Glutamatergic neuron (in vitro differentiated cells): ENCODE results near the gene CYP27C1. TPM values are rescaled to one million over a fixed set of nuclear protein-coding genes. Genes with fewer than 3 reads are reported as not detected.
A peak's percentile ranks its signal among the peaks of the same experiment; 100 is the strongest.

Experiments
- DNase-seq: peaks from one replicate; pipeline ENCODE4 v3.0.0; 2022
- H3K27ac Mint-ChIP-seq: one replicate; pipeline ENCODE4 v1.8.0; 2020; ENCODE audit warnings: mild to moderate bottlenecking, mixed read lengths, inconsistent platforms; ENCODE audit not compliant: unreplicated experiment
- H3K27me3 Mint-ChIP-seq: one replicate; pipeline ENCODE4 v1.8.0; 2020; ENCODE audit warnings: mild to moderate bottlenecking, moderate library complexity, mixed read lengths, inconsistent platforms; ENCODE audit not compliant: unreplicated experiment
- H3K36me3 Mint-ChIP-seq: one replicate; pipeline ENCODE4 v1.8.0; 2020; ENCODE audit warnings: mild to moderate bottlenecking, mixed read lengths, inconsistent platforms; ENCODE audit not compliant: unreplicated experiment
- H3K4me1 Mint-ChIP-seq: one replicate; pipeline ENCODE4 v1.8.0; 2020; ENCODE audit warnings: mild to moderate bottlenecking, low read depth, mixed read lengths, inconsistent platforms; ENCODE audit not compliant: unreplicated experiment
- H3K4me3 Mint-ChIP-seq: one replicate; pipeline ENCODE4 v1.8.0; 2020; ENCODE audit warnings: mild to moderate bottlenecking, mixed read lengths, inconsistent platforms; ENCODE audit not compliant: unreplicated experiment
- H3K9me3 Mint-ChIP-seq: one replicate; pipeline ENCODE4 v1.8.0; 2020; ENCODE audit warnings: mild to moderate bottlenecking, moderate library complexity, mixed read lengths, inconsistent platforms; ENCODE audit not compliant: unreplicated experiment
- CTCF ChIP-seq: fragments of 200-600 bp; sonication (generic); IDR thresholded peaks from one replicate; pipeline ENCODE4 v1.5.0; 2021; ENCODE audit not compliant: partially characterized antibody, unreplicated experiment
- total RNA-seq: library from RNA; stranded (reverse); fragmentation: NEBNext Ultra II Directional; extraction: Animal tissue kit (Norgen Biotek cat#: 25700); gene quantifications from one replicate; pipeline ENCODE4 v1.2.1, GENCODE V29; 2021; ENCODE audit not compliant: unreplicated experiment

CYP27C1 gene
- total RNA-seq, 1 donor from 2014 or later, result 4.3 TPM

GRCh38 chr2:127137225-127137624 is 82.9 kb downstream of the CYP27C1 start:
- peaks cover 7% of the 10 kb centered on the region for H3K27me3 Mint-ChIP-seq
- peaks cover 8% of the 10 kb centered on the region for H3K4me1 Mint-ChIP-seq
- H3K27ac Mint-ChIP-seq, result no peak overlapping the region
- H3K9me3 Mint-ChIP-seq, result peaks cover 13% of the 10 kb centered on the region
- no peak overlapping the region for H3K4me3 Mint-ChIP-seq
- TF ChIP-seq CTCF, result no peak
- H3K36me3 Mint-ChIP-seq, result peaks cover 15% of the 10 kb centered on the region
- no peak for DNase-seq

- TF ChIP-seq CTCF, result no peak
- DNase-seq, result peak; percentile 46
- H3K4me1 Mint-ChIP-seq, result peaks cover 11% of the 10 kb centered on the region
- H3K4me3 Mint-ChIP-seq, result no peak overlapping the region
- H3K27me3 Mint-ChIP-seq, result peaks cover 7% of the 10 kb centered on the region
- peak overlapping the region; percentile 69 for H3K27ac Mint-ChIP-seq
- H3K9me3 Mint-ChIP-seq, result peaks cover 16% of the 10 kb centered on the region
- peaks cover 15% of the 10 kb centered on the region for H3K36me3 Mint-ChIP-seq
These were observed 85.0 kb downstream of the CYP27C1 start for GRCh38 chr2:127134833-127135830.

GRCh38 chr2:127134235-127134634 is 85.9 kb downstream of the CYP27C1 start:
- peaks cover 10% of the 10 kb centered on the region for H3K9me3 Mint-ChIP-seq
- no peak for DNase-seq
- H3K27me3 Mint-ChIP-seq, result peaks cover 7% of the 10 kb centered on the region
- peaks cover 11% of the 10 kb centered on the region for H3K4me1 Mint-ChIP-seq
- TF ChIP-seq CTCF, result no peak
- peaks cover 8% of the 10 kb centered on the region for H3K36me3 Mint-ChIP-seq
- peak overlapping the region; percentile 23 for H3K4me3 Mint-ChIP-seq
- H3K27ac Mint-ChIP-seq, result peak overlapping the region; percentile 67

Other genes starting within 250 kb of the CYP27C1 start
- gene BIN1, start 113.1 kb downstream of the CYP27C1 start, total RNA-seq, result 176 TPM
- 54.0 TPM for gene ERCC3, start 73.8 kb upstream of the CYP27C1 start, total RNA-seq
- 42.7 TPM for gene MAP3K2, start 167.7 kb upstream of the CYP27C1 start, total RNA-seq
- gene PROC, start 198.1 kb upstream of the CYP27C1 start, total RNA-seq, result not detected